ENCODE results near the gene MRM2. TPM values are rescaled to one million over a fixed set of nuclear protein-coding genes. Genes with fewer than 3 reads are reported as not detected.

The MRM2 gene
- total RNA-seq, 1 experiment from 2014 or later, result 49.9 TPM

- H3K36me3 ChIP-seq (ENCODE audit: control insufficient read depth, insufficient read depth, low read length), result no peaks in the 10 kb centered on the region; the same call in 1 of the 2 replicates
- ATAC-seq (no peak), DNase-seq (ENCODE audit: low read depth, low spot score) (no peak)
- no peak for TF ChIP-seq SIN3A (IDR thresholded peaks at IDR 0.05; ENCODE audit: borderline replicate concordance, insufficient read depth, low read depth, low read length)
- TF ChIP-seq TCF7L2 (IDR thresholded peaks at IDR 0.05; ENCODE audit: low read depth, low read length), result no peak
- TF ChIP-seq, protein P1, sequence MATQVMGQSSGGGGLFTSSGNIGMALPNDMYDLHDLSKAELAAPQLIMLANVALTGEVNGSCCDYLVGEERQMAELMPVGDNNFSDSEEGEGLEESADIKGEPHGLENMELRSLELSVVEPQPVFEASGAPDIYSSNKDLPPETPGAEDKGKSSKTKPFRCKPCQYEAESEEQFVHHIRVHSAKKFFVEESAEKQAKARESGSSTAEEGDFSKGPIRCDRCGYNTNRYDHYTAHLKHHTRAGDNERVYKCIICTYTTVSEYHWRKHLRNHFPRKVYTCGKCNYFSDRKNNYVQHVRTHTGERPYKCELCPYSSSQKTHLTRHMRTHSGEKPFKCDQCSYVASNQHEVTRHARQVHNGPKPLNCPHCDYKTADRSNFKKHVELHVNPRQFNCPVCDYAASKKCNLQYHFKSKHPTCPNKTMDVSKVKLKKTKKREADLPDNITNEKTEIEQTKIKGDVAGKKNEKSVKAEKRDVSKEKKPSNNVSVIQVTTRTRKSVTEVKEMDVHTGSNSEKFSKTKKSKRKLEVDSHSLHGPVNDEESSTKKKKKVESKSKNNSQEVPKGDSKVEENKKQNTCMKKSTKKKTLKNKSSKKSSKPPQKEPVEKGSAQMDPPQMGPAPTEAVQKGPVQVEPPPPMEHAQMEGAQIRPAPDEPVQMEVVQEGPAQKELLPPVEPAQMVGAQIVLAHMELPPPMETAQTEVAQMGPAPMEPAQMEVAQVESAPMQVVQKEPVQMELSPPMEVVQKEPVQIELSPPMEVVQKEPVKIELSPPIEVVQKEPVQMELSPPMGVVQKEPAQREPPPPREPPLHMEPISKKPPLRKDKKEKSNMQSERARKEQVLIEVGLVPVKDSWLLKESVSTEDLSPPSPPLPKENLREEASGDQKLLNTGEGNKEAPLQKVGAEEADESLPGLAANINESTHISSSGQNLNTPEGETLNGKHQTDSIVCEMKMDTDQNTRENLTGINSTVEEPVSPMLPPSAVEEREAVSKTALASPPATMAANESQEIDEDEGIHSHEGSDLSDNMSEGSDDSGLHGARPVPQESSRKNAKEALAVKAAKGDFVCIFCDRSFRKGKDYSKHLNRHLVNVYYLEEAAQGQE (IDR thresholded peaks at IDR 0.05; ENCODE audit: insufficient read depth in 1 of 2, low read depth in 2 of 2, low read length in 1 of 2), result no peak
- TF ChIP-seq POLR2AphosphoS5 (IDR thresholded peaks at IDR 0.05; ENCODE audit: low read depth, low read length), result no peak
- no peak for TF ChIP-seq CTCF (IDR thresholded peaks at IDR 0.05)
- in situ Hi-C loops (cut with HindIII; ENCODE audit: low pct_unique_long_range_greater_than_20kb, low sequenced_read_pairs), result no loop called here
- H3K4me1 ChIP-seq (ENCODE audit: control insufficient read depth, insufficient read depth, low read length), result peaks cover 5% of the 10 kb centered on the region
- no peaks in the 10 kb centered on the region for H3K27me3 ChIP-seq (ENCODE audit: control insufficient read depth, insufficient read depth, low read length)
- intact Hi-C loops (cut with micrococcal nuclease; ENCODE audit: unreplicated experiment), result no loop called here
- ChIA-PET CTCF (no interaction called here), POLR2A (no interaction called here)
- no peak overlapping the region for H3K4me3 ChIP-seq (ENCODE audit: low read depth in 2 of 2, low read length in 2 of 2)
- no peak overlapping the region for H3K27ac ChIP-seq (ENCODE audit: low read length)
- BruUV-seq (replicated peaks), result no TSS peak
- H3K9me3 ChIP-seq (ENCODE audit: control insufficient read depth, insufficient read depth, low read depth, low read length), result no peaks in the 10 kb centered on the region
Measured at GRCh38 chr7:2261611-2262010, 19.6 kb upstream of the MRM2 start.

DNA sequence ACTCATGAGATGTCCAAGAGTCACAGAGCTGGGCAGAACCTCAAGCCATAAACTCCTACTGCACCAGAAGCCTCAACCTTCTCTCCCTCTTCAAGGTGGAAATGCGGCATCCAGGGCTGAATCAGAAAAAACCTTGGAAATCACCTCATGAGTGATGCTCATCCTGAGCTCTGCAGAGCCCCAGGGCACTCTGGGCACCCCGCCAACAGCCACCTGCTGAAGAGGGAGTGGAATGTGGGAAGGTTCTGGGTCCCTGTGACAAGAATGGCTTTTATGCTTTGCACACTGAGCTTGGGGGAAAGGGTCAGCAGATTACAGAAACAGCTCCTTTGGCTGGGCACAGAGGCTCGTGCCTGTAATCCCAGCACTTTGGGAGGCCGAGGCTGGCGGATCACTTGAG, 18.8 kb upstream of the MRM2 start:
- peak; percentile 76 for ATAC-seq
- POLR2A ChIA-PET, result no interaction called here
- no peaks in the 10 kb centered on the region; the same call in 1 of the 2 replicates for H3K36me3 ChIP-seq (ENCODE audit: control insufficient read depth, insufficient read depth, low read length)
- no peak overlapping the region for H3K27ac ChIP-seq (ENCODE audit: low read length)
- peaks cover 3% of the 10 kb centered on the region; the same call in 1 of the 2 replicates for H3K4me1 ChIP-seq (ENCODE audit: control insufficient read depth, insufficient read depth, low read length)
- TF ChIP-seq TCF7L2 (IDR thresholded peaks at IDR 0.05; ENCODE audit: low read depth, low read length) (no peak), POLR2AphosphoS5 (IDR thresholded peaks at IDR 0.05; ENCODE audit: low read depth, low read length) (no peak), CTCF (IDR thresholded peaks at IDR 0.05) (no peak), SIN3A (IDR thresholded peaks at IDR 0.05; ENCODE audit: borderline replicate concordance, insufficient read depth, low read depth, low read length) (no peak)
- TF ChIP-seq, protein P1 (IDR thresholded peaks at IDR 0.05; ENCODE audit: insufficient read depth in 1 of 2, low read depth in 2 of 2, low read length in 1 of 2), result no peak
- no peak for DNase-seq (ENCODE audit: low read depth, low spot score)
- CTCF ChIA-PET, result interaction anchor here (0.6 kb wide), 1 partner anchor 89 kb away, joined by 3 read pairs; no protein-coding TSS in a partner anchor
- H3K4me3 ChIP-seq (ENCODE audit: low read depth in 2 of 2, low read length in 2 of 2), result no peak overlapping the region
- no peaks in the 10 kb centered on the region for H3K27me3 ChIP-seq (ENCODE audit: control insufficient read depth, insufficient read depth, low read length)
- H3K9me3 ChIP-seq (ENCODE audit: control insufficient read depth, insufficient read depth, low read depth, low read length), result no peaks in the 10 kb centered on the region
- in situ Hi-C loops (cut with HindIII; ENCODE audit: low pct_unique_long_range_greater_than_20kb, low sequenced_read_pairs), result no loop called here
- intact Hi-C loops (cut with micrococcal nuclease; ENCODE audit: unreplicated experiment), result no loop called here
- BruUV-seq (replicated peaks), result no TSS peak
